Bronchial epithelial cell (primary cell): Measurements from ENCODE around the gene SUGP1. TPM values are rescaled to one million over a fixed set of nuclear protein-coding genes. Genes with fewer than 3 reads are reported as not detected.

ENCODE experiments used
- DNase-seq: peaks from one replicate; pipeline ENCODE4 v3.0.0-alpha.2; 2010; ENCODE audit warnings: low read depth
- FAIRE-seq: peaks from 2 replicates; lab custom pipeline; 2011; peaks lifted over from hg19 to GRCh38; lab: Jason Lieb, UNC
- H3K27me3 ChIP-seq: 2 replicates; pipeline ENCODE4 v1.5.1; 2011; ENCODE audit warnings: low read length; ENCODE audit not compliant: control insufficient read depth, insufficient read depth
- H3K36me3 ChIP-seq: 2 replicates; pipeline ENCODE4 v1.5.1; 2011; ENCODE audit warnings: low read length; ENCODE audit not compliant: control insufficient read depth, insufficient read depth
- H3K4me3 ChIP-seq: 2 replicates; pipeline ENCODE4 v1.5.1; 2011; ENCODE audit warnings: mild to moderate bottlenecking, low read depth, low read length, control low read depth
- CTCF ChIP-seq: IDR thresholded peaks from 2 replicates; pipeline ENCODE4 v1.5.1; 2011; ENCODE audit warnings: mild to moderate bottlenecking, moderate library complexity, low read length, control low read depth, inconsistent platforms; ENCODE audit not compliant: insufficient read depth, severe bottlenecking
- total RNA-seq: library from RNA; depleted of rRNA; stranded (reverse); fragments of >200 nt; gene quantifications from 2 replicates; pipeline ENCODE4 v1.2.1, GENCODE V29; 2014

Gene SUGP1
- total RNA-seq, 1 donor from 2014 or later = 18.7 TPM

- Histone ChIP-seq H3K36me3 (no peaks in the 10 kb centered on the region), H3K4me3 (no peak overlapping the region), H3K27me3 (peaks cover 11% of the 10 kb centered on the region)
- no peak for TF ChIP-seq CTCF
- no peak for DNase-seq
- FAIRE-seq = no peak
Observed at GRCh38 chr19:19267305-19267704, 53.0 kb downstream of the SUGP1 start.

GRCh38 chr19:19263886-19264487 lies 56.3 kb downstream of the SUGP1 start:
- no peak for TF ChIP-seq CTCF
- Histone ChIP-seq H3K27me3 (peaks cover 23% of the 10 kb centered on the region), H3K36me3 (no peaks in the 10 kb centered on the region), H3K4me3 (no peak overlapping the region)
- FAIRE-seq (peak; percentile 62), DNase-seq (no peak)

- Histone ChIP-seq H3K27me3 (peaks cover 23% of the 10 kb centered on the region), H3K36me3 (no peaks in the 10 kb centered on the region), H3K4me3 (no peak overlapping the region)
- DNase-seq = no peak
- no peak for FAIRE-seq
- no peak for TF ChIP-seq CTCF
Observed at GRCh38 chr19:19262190-19263057, 57.9 kb downstream of the SUGP1 start.

- TF ChIP-seq CTCF = no peak
- FAIRE-seq = no peak
Observed at GRCh38 chr19:19261350-19262189, 58.7 kb downstream of the SUGP1 start.

GRCh38 chr19:19260417-19261214 lies 59.7 kb downstream of the SUGP1 start:
- FAIRE-seq (no peak), DNase-seq (no peak)
- no peaks in the 10 kb centered on the region for H3K36me3 ChIP-seq
- TF ChIP-seq CTCF = no peak
- no peak overlapping the region for H3K4me3 ChIP-seq
- H3K27me3 ChIP-seq = peaks cover 22% of the 10 kb centered on the region

More at GRCh38 chr19:19261350-19262189, 58.7 kb downstream of the SUGP1 start:
- no peak for DNase-seq
- Histone ChIP-seq H3K27me3 (peaks cover 23% of the 10 kb centered on the region), H3K36me3 (no peaks in the 10 kb centered on the region), H3K4me3 (no peak overlapping the region)
